ENCODE data around the gene GPA33. TPM values are rescaled to one million over a fixed set of nuclear protein-coding genes. Genes with fewer than 3 reads are reported as not detected.

GPA33 gene
- total RNA-seq, 2 experiments from 2014 or later: not detected

GRCh38 chr1:167099851-167100250, 9.7 kb upstream of the GPA33 start:
- BruUV-seq (replicated peaks): no TSS peak

GRCh38 chr1:167095368-167095767, 5.2 kb upstream of the GPA33 start:
- intact Hi-C loops (cut with micrococcal nuclease; ENCODE audit: unreplicated experiment): no loop called here
- CTCF ChIA-PET (ENCODE audit: unreplicated experiment): no interaction called here
- peaks cover 4% of the 10 kb centered on the region for H3K4me1 ChIP-seq (ENCODE audit: insufficient read depth, low read length, poor library complexity, severe bottlenecking)
- H3K9me3 ChIP-seq (ENCODE audit: low read length): no peaks in the 10 kb centered on the region
- POLR2A ChIA-PET: no interaction called here
- no peaks in the 10 kb centered on the region for H3K79me2 ChIP-seq (ENCODE audit: insufficient read depth, low read depth, low read length)
- H4K20me1 ChIP-seq (ENCODE audit: insufficient read depth, low read length): no peaks in the 10 kb centered on the region
- no TSS peak for BruUV-seq (replicated peaks)
- no peak overlapping the region for H2AFZ ChIP-seq (ENCODE audit: low read length)
- no peak overlapping the region for H3K4me2 ChIP-seq (ENCODE audit: low read length)
- no peak overlapping the region for H3K27ac ChIP-seq (ENCODE audit: low read depth, low read length, poor library complexity, severe bottlenecking)
- TF ChIP-seq CTCF (conservative IDR thresholded peaks at IDR 0.05; ENCODE audit: low read length) (no peak), EZH2phosphoT487 (IDR thresholded peaks at IDR 0.05; ENCODE audit: borderline replicate concordance, low read depth, low read length) (no peak)
- H3K36me3 ChIP-seq (ENCODE audit: insufficient read depth, low read length): no peaks in the 10 kb centered on the region
- H3K9me2 ChIP-seq (ENCODE audit: insufficient read depth, low read length): no peaks in the 10 kb centered on the region
- H3K4me3 ChIP-seq (ENCODE audit: low read depth, low read length, poor library complexity, severe bottlenecking): no peak overlapping the region
- no peak for DNase-seq (ENCODE audit: low spot score)

More at GRCh38 chr1:167099851-167100250, 9.7 kb upstream of the GPA33 start:
- no peaks in the 10 kb centered on the region for H3K79me2 ChIP-seq (ENCODE audit: insufficient read depth, low read depth, low read length)
- ChIA-PET POLR2A (no interaction called here), CTCF (ENCODE audit: unreplicated experiment) (no interaction called here)
- H3K9me2 ChIP-seq (ENCODE audit: insufficient read depth, low read length): no peaks in the 10 kb centered on the region
- DNase-seq (ENCODE audit: low spot score): no peak
- no peaks in the 10 kb centered on the region for H3K36me3 ChIP-seq (ENCODE audit: insufficient read depth, low read length)
- no peak overlapping the region for H3K4me2 ChIP-seq (ENCODE audit: low read length)
- intact Hi-C loops (cut with micrococcal nuclease; ENCODE audit: unreplicated experiment): no loop called here
- TF ChIP-seq EZH2phosphoT487 (IDR thresholded peaks at IDR 0.05; ENCODE audit: borderline replicate concordance, low read depth, low read length) (no peak), CTCF (conservative IDR thresholded peaks at IDR 0.05; ENCODE audit: low read length) (no peak)
- H2AFZ ChIP-seq (ENCODE audit: low read length): no peak overlapping the region
- H3K4me1 ChIP-seq (ENCODE audit: insufficient read depth, low read length, poor library complexity, severe bottlenecking): peaks cover 3% of the 10 kb centered on the region
- H3K27ac ChIP-seq (ENCODE audit: low read depth, low read length, poor library complexity, severe bottlenecking): no peak overlapping the region
- no peak overlapping the region for H3K4me3 ChIP-seq (ENCODE audit: low read depth, low read length, poor library complexity, severe bottlenecking)
- H3K9me3 ChIP-seq (ENCODE audit: low read length): no peaks in the 10 kb centered on the region
- H4K20me1 ChIP-seq (ENCODE audit: insufficient read depth, low read length): no peaks in the 10 kb centered on the region

GRCh38 chr1:167094690-167095089, 4.5 kb upstream of the GPA33 start:
- DNase-seq (ENCODE audit: low spot score): no peak
- H3K27ac ChIP-seq (ENCODE audit: low read depth, low read length, poor library complexity, severe bottlenecking): no peak overlapping the region
- no TSS peak for BruUV-seq (replicated peaks)
- no peaks in the 10 kb centered on the region for H3K9me2 ChIP-seq (ENCODE audit: insufficient read depth, low read length)
- TF ChIP-seq EZH2phosphoT487 (IDR thresholded peaks at IDR 0.05; ENCODE audit: borderline replicate concordance, low read depth, low read length): no peak
- no peak for TF ChIP-seq CTCF (conservative IDR thresholded peaks at IDR 0.05; ENCODE audit: low read length)
- H3K4me3 ChIP-seq (ENCODE audit: low read depth, low read length, poor library complexity, severe bottlenecking): no peak overlapping the region
- peaks cover 8% of the 10 kb centered on the region for H3K4me1 ChIP-seq (ENCODE audit: insufficient read depth, low read length, poor library complexity, severe bottlenecking)
- no peaks in the 10 kb centered on the region for H3K36me3 ChIP-seq (ENCODE audit: insufficient read depth, low read length)
- H3K9me3 ChIP-seq (ENCODE audit: low read length): no peaks in the 10 kb centered on the region
- CTCF ChIA-PET (ENCODE audit: unreplicated experiment): no interaction called here
- H2AFZ ChIP-seq (ENCODE audit: low read length): no peak overlapping the region
- H4K20me1 ChIP-seq (ENCODE audit: insufficient read depth, low read length): no peaks in the 10 kb centered on the region
- POLR2A ChIA-PET: no interaction called here
- H3K79me2 ChIP-seq (ENCODE audit: insufficient read depth, low read depth, low read length): no peaks in the 10 kb centered on the region
- H3K4me2 ChIP-seq (ENCODE audit: low read length): no peak overlapping the region
- intact Hi-C loops (cut with micrococcal nuclease; ENCODE audit: unreplicated experiment): no loop called here
